Measurements from ENCODE around the gene CWF19L2. TPM values are rescaled to one million over a fixed set of nuclear protein-coding genes. Genes with fewer than 3 reads are reported as not detected.

The CWF19L2 gene
- total and polyA plus RNA-seq, 2 of the 8 experiments (the other 6 are each of a cell fraction or from before 2014, with no cell fraction given) = 2.2 to 16.6 TPM

DNA sequence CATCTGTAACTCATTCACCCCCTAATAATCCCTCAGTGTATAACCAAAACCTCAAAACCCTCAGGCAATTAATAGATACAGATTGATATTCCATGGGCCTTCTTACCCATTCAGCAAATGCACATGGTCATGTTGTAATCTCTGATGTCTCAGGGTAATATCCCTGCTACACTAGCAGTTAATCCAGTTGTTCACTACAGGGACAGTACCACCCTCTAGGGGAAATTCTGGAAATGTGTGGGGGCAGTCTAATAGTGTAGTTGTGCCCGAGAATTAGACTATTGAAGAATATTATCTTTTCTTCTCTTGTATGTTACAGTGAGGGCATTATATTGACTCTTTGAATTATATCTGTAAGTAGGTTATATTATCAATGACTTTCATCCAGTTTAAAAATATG, 175.4 kb downstream of the CWF19L2 start:
- CTCF ChIA-PET (ENCODE audit: partially characterized antibody) = no interaction called here
- Histone ChIP-seq H2BK20ac (ENCODE audit: low read length) (no peak overlapping the region), H4K91ac (replicated peaks; ENCODE audit: insufficient read length, low read length) (no peak overlapping the region), H3K23me2 (ENCODE audit: low read depth, low read length) (no peaks in the 10 kb centered on the region), H3K79me1 (ENCODE audit: low read depth, low read length) (no peaks in the 10 kb centered on the region), H3K4me3 (ENCODE audit: extremely low read depth in 1 of 4, insufficient read depth in 2 of 4, low read depth in 3 of 4, low read length in 4 of 4) (no peak overlapping the region), H2AK5ac (ENCODE audit: low read depth, low read length) (no peak overlapping the region), H3K79me2 (ENCODE audit: control insufficient read depth in 1 of 2, insufficient read depth in 2 of 2, low read length in 2 of 2) (no peaks in the 10 kb centered on the region), H3K27me3 (replicated peaks in 1 of 4; ENCODE audit: control insufficient read depth in 3 of 4, extremely low read depth in 1 of 4, insufficient read depth in 3 of 4, low read length in 3 of 4) (no peaks in the 10 kb centered on the region), H3K56ac (replicated peaks; ENCODE audit: insufficient read length, low read depth, low read length) (no peak overlapping the region), H3K4ac (replicated peaks; ENCODE audit: insufficient read length, low read depth, low read length) (no peak overlapping the region), H4K5ac (ENCODE audit: insufficient read length, low read depth, low read length) (no peak overlapping the region), H3K9ac (replicated peaks in 1 of 4; ENCODE audit: extremely low read depth in 1 of 4, low read depth in 3 of 4, low read length in 3 of 4) (no peak overlapping the region), H3K18ac (ENCODE audit: extremely low read depth, low read length) (no peak overlapping the region), H2BK15ac (ENCODE audit: low read length) (no peak overlapping the region), H3K4me1 (replicated peaks in 1 of 4; ENCODE audit: control insufficient read depth in 3 of 4, insufficient read depth in 4 of 4, low read length in 3 of 4) (no peaks in the 10 kb centered on the region), H3K23ac (ENCODE audit: insufficient read length) (no peak overlapping the region), H3K27ac (ENCODE audit: low read depth, low read length) (no peak overlapping the region), H3K9me3 (ENCODE audit: insufficient read depth in 2 of 2, low read depth in 1 of 2, low read length in 1 of 2) (peaks cover 0 to 4% of the 10 kb centered on the region in 2 experiments; a peak in 2 of 4 replicates), H2BK120ac (replicated peaks; ENCODE audit: low read depth, low read length) (no peak overlapping the region), H4K8ac (ENCODE audit: extremely low read depth, insufficient read depth, low read length) (no peak overlapping the region), H3K14ac (ENCODE audit: insufficient read length) (no peak overlapping the region), H4K20me1 (replicated peaks in 1 of 2; ENCODE audit: control insufficient read depth in 1 of 2, insufficient read depth in 2 of 2, low read length in 2 of 2) (no peaks in the 10 kb centered on the region), H2AFZ (ENCODE audit: low read length) (no peak overlapping the region), H2BK5ac (ENCODE audit: low read depth, low read length) (no peak overlapping the region), H2BK12ac (ENCODE audit: low read depth, low read length) (no peak overlapping the region), H3K36me3 (ENCODE audit: control insufficient read depth in 2 of 4, insufficient read depth in 4 of 4, low read length in 3 of 4) (no peaks in the 10 kb centered on the region), H3K4me2 (ENCODE audit: insufficient read depth in 1 of 2, low read depth in 2 of 2, low read length in 2 of 2) (no peak overlapping the region)
- FAIRE-seq (no peak), DNase-seq (ENCODE audit: low read depth in 1 of 2, low spot score in 2 of 2) (no peak)
- WGBS, 2 experiments (ENCODE audit: extremely low coverage in 1 of 2, insufficient coverage in 1 of 2, insufficient read length in 1 of 2, insufficient replicate concordance in 2 of 2, low coverage in 1 of 2, low lambda C conversion rate in 2 of 2, missing lambda C conversion rate in 1 of 2) = 100% methylated on average over 1 of the region's 1 CpG; no CpG with 5 or more reads in 1 of the 2 experiments
- POLR2A ChIA-PET (ENCODE audit: partially characterized antibody) = no interaction called here
- TF ChIP-seq RAD21 (IDR thresholded peaks at IDR 0.05 in 1 of 2, conservative IDR thresholded peaks at IDR 0.05 in 1 of 2; ENCODE audit: low read depth in 2 of 2, low read length in 2 of 2) (peak; percentile 6 to 18; a peak in 1 of 4 replicates), POLR2AphosphoS5 (IDR thresholded peaks at IDR 0.05; ENCODE audit: low read depth, low read length) (no peak)

Other genes with a start within 250 kb of the CWF19L2 start
- gene ALKBH8, start 107.9 kb upstream of the CWF19L2 start, total RNA-seq (2021; fragmentation: NEBNext Ultra II Directional; extraction: Animal tissue kit (Norgen Biotek cat#: 25700)) = 11.9 and 13.0 TPM in 2 replicates
- 1.8 and 3.6 TPM in 2 replicates for gene ALKBH8, start 107.9 kb upstream of the CWF19L2 start, polyA plus RNA-seq (2011; rRNA removed)
- gene ELMOD1, start 133.3 kb upstream of the CWF19L2 start, total RNA-seq (2021; fragmentation: NEBNext Ultra II Directional; extraction: Animal tissue kit (Norgen Biotek cat#: 25700)) = 1.6 and 1.7 TPM in 2 replicates
- gene ELMOD1, start 133.3 kb upstream of the CWF19L2 start, polyA plus RNA-seq (2011; rRNA removed) = 0.47 and 0.63 TPM in 2 replicates